SIG-M5 treated with dmso at 0.1 percent for 504 hours (cell line): Measurements from ENCODE around the gene WASF2.

Source experiments
- DNase-seq: peaks from one replicate; lab custom pipeline; 2025; ENCODE audit not compliant: unreplicated experiment; lab: John Stamatoyannopoulos, UW

Gene WASF2

GRCh38 chr1:27360159-27361043 lies 129.6 kb downstream of the WASF2 start:
- DNase-seq: no peak

DNA sequence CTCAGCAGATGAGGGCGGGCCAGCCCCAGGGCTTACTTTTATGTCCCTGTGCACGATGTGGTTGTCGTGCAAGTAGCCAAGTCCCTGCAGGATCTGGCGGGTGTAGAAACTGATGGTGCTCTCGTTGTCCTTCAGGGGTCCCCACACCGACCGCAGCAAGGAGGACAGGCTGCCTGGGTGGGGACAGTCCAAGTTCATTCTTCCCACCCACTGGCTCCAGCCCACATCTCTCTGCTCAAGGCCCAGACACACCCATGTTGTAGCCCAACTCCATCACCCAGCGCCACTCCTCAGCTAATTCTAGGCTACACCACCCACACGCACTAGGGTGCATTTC lies 130.2 kb downstream of the WASF2 start:
- DNase-seq: no peak

- no peak for DNase-seq
These were observed 131.0 kb downstream of the WASF2 start for GRCh38 chr1:27358928-27359313.

DNA sequence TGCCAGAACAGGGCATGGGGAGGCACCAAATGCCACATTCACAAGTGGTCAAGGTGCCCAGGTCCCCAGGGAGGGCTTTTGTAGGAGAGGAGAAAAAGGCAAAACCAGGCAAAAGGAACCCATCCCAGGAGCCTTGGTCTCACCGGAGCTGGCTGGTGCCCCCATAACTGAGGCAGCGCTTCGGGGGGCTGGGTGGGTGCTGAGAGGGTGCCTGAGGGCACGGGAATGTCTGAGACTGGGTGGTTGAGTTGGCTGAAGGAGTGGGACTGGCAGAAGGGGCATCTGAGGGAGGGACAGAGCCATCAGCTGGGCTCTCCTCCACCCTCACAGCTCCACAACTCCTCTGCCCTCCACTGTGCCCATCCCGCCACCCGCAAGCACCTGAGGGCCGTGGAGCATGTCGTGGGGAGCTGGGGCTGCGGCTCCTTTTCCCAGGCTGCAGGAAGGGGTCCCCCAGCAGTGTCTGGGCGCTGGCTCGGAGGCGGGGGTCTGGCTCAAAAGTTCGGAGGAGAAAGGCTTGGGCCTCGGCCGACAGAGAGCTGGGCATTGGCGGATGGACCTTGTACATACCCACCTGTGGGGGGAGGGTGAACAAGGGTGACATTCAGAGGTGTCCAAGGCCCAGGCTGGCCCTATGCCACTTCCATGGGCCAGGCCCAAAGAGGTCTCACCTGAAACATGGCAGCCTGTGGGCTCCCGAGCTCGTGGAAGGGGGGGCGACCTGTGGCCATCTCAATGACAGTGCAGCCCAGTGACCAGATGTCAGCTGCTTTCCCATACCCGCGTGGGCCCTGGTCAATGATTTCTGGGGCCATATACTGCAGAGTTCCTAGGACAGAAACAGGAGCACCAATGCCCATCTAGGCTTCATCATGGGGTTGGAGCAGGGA lies 131.7 kb downstream of the WASF2 start:
- DNase-seq: no peak

DNA sequence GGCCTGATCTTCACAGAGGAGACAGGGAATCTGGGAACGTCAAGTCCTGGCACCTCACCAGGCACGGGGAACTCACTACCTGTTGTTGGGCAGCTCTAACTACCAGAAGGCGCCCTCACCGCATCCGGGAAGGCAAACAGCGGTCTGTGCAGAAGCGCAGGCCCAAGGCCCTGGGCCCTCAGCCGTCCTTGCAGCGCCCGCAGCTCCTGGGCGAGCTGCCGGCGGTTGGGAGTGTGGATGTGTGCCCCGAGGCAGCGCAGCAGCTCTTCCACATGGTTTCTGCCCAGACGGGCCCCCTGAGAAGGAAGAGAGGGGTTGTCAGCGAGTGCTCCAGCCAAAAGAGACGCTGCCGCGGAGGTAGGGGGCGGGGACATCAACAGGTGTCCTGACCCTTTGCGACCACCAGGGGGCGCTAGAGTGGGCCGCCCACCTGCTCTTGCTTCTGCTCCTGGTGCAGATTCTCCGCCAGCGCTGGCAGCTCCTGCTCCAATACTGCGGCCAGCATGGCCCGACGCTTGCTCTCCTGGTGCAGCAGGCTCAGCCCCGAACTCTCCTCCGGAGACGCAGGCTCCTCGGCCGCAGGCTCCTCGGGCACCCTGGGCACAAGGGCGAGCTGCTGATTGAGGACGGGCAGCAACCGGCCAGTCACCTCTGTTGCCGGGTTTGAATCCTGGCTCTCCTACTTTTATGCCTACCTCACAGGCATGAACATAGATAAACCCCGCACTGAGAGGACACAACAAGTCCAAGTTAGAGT lies 132.5 kb downstream of the WASF2 start:
- peak; percentile 18 for DNase-seq

DNA sequence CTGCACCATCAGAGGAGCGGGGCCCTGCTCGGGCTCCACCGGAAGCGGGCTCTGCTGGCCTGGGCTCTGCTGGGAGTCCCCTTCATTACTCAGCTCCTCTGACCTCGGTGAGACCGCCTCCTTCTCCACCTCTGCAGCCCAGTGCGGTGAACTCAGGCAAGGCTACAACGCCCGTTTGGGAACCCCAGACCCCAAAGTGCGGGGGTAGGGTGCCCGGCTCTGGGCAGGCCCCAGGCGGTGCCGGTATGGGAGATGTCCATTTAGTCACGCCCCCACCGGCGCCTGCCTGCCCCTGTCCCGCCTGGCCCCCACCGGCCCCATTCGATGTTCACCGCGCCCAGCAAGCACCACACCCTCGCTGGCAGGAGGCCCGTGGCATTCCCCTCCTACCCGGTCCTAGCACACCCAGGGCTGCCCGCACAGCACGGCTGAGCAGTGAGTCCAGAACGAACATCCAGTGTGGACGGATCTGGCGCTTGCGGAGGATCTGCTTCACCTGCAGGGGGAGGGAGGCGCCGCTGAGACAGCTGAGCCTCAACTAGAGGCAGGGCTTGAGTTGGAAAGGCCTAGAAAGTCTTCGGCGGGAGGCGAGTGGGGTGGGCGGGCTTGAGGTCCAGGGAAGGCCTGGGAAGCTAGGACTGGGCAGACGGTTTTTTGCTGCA lies 133.2 kb downstream of the WASF2 start:
- no peak for DNase-seq

DNA sequence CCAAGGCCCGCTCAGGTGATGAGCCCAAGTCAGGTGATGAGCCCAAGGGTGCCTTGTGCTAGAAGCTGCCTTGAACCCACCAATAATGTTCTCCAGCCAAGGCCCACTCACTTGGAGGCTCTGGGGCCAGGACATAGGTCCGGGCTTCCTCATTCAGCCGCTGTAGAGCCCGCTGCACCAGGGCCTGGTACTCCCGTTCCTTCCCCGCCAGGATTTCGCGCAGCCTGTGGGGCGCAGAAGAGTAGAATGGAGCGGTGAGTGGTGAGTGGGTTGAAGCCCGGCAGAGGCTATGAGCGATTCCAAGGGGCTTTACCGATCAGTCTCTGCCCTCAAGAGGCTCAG lies 133.7 kb downstream of the WASF2 start:
- DNase-seq: no peak

GRCh38 chr1:27355683-27356082 lies 134.3 kb downstream of the WASF2 start:
- DNase-seq: no peak
